MG63 (cell line): ENCODE results near the gene HBB. TPM values are rescaled to one million over a fixed set of nuclear protein-coding genes. Genes with fewer than 3 reads are reported as not detected.
"Not testable (repeated sequence)": the region's sequence is repeated elsewhere in the genome, so short reads cannot be mapped to it uniquely, and the experiment has no call there.

ENCODE experiments used
- DNase-seq: peaks from one replicate; pipeline ENCODE4 v3.0.0-alpha.2; 2020
- H3K27me3 ChIP-seq: fragments of 250-450 bp; sonication (Bioruptor Pico); 2 replicates; pipeline ENCODE4 v1.5.1; 2020; ENCODE audit warnings: mild to moderate bottlenecking, moderate library complexity
- H3K36me3 ChIP-seq: fragments of 250-450 bp; sonication (Bioruptor Pico); 2 replicates; pipeline ENCODE4 v1.5.1; 2020; ENCODE audit warnings: mild to moderate bottlenecking, moderate library complexity
- H3K4me3 ChIP-seq: fragments of 250-450 bp; sonication (Bioruptor Pico); 2 replicates; pipeline ENCODE4 v1.5.1; 2020; ENCODE audit warnings: mild to moderate bottlenecking, moderate library complexity
- H3K9me3 ChIP-seq: fragments of 250-450 bp; sonication (Bioruptor Pico); 2 replicates; pipeline ENCODE4 v1.5.1; 2020; ENCODE audit warnings: mild to moderate bottlenecking, moderate library complexity
- total RNA-seq: library from RNA; depleted of rRNA; stranded (reverse); fragments of >200 nt; shearing (Covaris generic); gene quantifications from 2 replicates; pipeline ENCODE4 v1.2.3, GENCODE V29; 2014; ENCODE audit warnings: low replicate concordance

HBB gene
- total RNA-seq, 1 experiment from 2014 or later = not detected

- Histone ChIP-seq H3K27me3 (no peaks in the 10 kb centered on the region), H3K9me3 (no peaks in the 10 kb centered on the region)
- DNase-seq = no peak
Observed at GRCh38 chr11:5251746-5252145, 24.9 kb upstream of the HBB start.

DNA sequence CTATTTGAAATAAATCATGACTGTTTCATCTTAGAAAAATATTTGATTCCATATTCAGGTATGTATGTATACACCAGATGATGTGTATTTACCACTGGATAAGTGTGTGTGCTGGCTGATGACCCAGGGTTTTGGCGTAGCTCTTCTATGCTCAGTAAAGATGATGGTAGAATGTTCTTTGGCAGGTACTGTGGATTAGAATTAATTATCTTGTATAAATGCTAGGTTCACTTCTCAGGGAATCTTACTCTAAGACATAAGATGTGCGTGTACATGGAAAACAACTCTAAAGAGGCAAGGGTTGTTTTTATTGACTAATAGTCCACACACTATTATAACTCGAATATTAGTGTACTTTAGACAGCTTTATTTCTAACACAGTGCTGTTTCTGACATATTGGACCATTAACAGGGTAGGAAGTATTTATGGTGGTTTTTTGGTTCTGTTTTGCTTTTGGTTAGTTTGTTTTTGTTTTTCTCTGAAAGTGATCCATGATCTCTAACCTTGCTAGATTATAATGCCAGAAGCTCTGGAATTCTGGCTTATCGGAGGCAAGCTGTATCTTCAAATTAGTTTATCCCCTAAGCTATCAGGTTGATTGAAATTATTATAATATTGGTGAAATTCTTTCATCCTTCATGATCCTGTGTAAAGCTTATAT lies 23.8 kb upstream of the HBB start:
- no peak for DNase-seq
- no peaks in the 10 kb centered on the region for H3K9me3 ChIP-seq
- H3K4me3 ChIP-seq = no peak overlapping the region
- H3K36me3 ChIP-seq = no peaks in the 10 kb centered on the region
- H3K27me3 ChIP-seq = no peaks in the 10 kb centered on the region

More at GRCh38 chr11:5251746-5252145, 24.9 kb upstream of the HBB start:
- no peaks in the 10 kb centered on the region for H3K36me3 ChIP-seq
- no peak overlapping the region for H3K4me3 ChIP-seq

DNA sequence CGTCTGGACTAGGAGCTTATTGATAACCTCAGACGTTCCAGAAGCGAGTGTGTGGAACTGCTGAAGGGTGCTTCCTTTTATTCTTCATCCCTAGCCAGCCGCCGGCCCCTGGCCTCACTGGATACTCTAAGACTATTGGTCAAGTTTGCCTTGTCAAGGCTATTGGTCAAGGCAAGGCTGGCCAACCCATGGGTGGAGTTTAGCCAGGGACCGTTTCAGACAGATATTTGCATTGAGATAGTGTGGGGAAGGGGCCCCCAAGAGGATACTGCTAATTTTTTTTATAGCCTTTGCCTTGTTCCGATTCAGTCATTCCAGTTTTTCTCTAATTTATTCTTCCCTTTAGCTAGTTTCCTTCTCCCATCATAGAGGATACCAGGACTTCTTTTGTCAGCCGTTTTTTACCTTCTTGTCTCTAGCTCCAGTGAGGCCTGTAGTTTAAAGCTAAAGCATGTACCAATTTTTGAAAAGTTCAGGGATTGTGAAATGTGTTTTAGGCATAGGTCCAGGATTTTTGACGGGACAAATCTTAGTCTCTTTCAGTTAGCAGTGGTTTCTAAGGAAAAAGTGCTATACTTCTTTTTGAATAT lies 23.0 kb upstream of the HBB start, which contains the start of gene HBG1:
HBG1 (minus strand) TSS at position 51 of the 590 bp plus-strand sequence. CDS start 53 bp downstream, outside the sequence.
- H3K36me3 ChIP-seq, DNase-seq, H3K9me3 ChIP-seq, H3K27me3 ChIP-seq, H3K4me3 ChIP-seq: not testable (repeated sequence)

GRCh38 chr11:5248498-5248897 lies 21.6 kb upstream of the HBB start:
- H3K36me3 ChIP-seq, DNase-seq, H3K27me3 ChIP-seq, H3K4me3 ChIP-seq, H3K9me3 ChIP-seq: not testable (repeated sequence)

DNA sequence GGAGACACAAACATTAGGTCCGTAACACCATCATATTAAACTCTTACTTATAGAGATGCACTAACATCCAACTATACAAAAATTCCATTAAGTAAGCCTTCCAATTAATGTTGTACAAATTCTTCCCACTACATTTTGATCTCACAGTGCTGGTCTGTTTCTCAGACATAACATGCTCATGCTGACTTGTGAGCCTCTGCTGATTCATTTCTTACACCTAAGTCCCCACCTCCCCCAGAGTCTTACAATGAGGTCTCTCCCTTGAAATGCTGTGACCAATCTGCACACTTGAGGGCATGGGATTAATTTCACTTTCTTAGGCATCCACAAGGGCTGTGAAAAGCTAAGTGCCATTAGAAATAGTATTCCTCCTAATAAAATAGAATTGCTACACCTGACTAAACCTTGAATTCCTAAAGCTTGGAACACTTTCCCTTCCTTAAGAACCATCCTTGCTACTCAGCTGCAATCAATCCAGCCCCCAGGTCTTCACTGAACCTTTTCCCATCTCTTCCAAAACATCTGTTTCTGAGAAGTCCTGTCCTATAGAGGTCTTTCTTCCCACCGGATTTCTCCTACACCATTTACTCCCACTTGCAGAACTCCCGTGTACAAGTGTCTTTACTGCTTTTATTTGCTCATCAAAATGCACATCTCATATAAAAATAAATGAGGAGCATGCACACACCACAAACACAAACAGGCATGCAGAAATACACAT lies 20.8 kb upstream of the HBB start:
- no peak for DNase-seq
- H3K27me3 ChIP-seq = no peaks in the 10 kb centered on the region
- H3K9me3 ChIP-seq = no peaks in the 10 kb centered on the region
- no peak overlapping the region for H3K4me3 ChIP-seq
- no peaks in the 10 kb centered on the region for H3K36me3 ChIP-seq

DNA sequence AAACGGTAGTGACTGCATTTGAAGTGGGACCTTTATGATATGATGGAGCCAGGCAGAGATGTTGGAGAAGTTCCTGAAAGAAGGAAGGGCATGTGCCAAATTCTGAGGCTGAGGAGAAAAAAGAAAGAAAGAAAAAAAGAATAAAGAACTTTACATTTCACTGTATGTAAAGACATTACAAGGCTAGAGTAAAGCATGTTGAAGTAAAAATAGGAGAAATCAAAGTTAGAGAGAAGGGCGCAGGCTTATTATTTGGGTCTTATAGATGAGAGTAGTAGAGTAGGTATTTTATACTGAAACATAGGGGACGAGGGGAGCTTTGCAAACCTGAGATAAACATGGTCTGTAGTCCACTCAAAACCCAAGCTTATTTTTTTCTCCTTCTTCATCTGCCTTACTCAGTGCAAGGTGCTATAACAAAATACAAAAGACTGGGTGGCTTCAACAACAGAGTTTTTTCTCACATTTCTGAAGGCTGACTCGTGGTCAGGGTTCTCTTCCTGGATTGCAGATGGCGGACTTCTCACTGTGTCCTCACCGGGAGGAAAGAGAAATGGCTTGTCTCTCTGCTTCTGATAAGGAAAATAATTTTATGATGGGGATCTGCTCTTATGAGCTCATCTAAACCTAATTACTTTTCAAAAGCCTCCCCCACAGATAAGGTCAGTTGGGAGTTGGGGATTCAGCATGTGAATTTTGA lies 20.1 kb upstream of the HBB start:
- Histone ChIP-seq H3K9me3 (no peaks in the 10 kb centered on the region), H3K36me3 (no peaks in the 10 kb centered on the region), H3K27me3 (no peaks in the 10 kb centered on the region), H3K4me3 (no peak overlapping the region)
- no peak for DNase-seq

GRCh38 chr11:5245155-5245554 lies 18.3 kb upstream of the HBB start:
- DNase-seq = no peak
- no peaks in the 10 kb centered on the region for H3K36me3 ChIP-seq

DNA sequence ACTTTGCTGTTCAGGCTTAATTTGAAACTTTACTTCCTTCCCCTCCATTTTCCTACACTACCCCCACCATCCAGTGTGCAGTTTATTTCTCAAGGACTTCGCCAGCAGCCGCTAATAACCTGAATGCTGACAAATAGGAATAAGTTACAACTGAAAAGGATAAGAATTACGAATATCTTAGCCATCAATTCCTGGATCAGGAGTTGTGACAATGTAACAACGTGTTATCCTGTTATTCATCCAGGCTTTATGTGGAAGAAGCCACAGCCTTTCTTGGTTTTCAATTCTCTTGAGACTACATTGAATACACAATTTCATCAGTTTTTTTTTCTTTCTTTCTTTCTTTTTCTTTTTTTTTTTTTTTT lies 16.9 kb upstream of the HBB start:
- Histone ChIP-seq H3K4me3 (no peak overlapping the region), H3K27me3 (no peaks in the 10 kb centered on the region)

More at GRCh38 chr11:5245155-5245554, 18.3 kb upstream of the HBB start:
- Histone ChIP-seq H3K27me3 (no peaks in the 10 kb centered on the region), H3K4me3 (no peak overlapping the region), H3K9me3 (no peaks in the 10 kb centered on the region)

GRCh38 chr11:5242933-5243815 lies 16.3 kb upstream of the HBB start:
- H3K9me3 ChIP-seq = no peaks in the 10 kb centered on the region
- H3K27me3 ChIP-seq = no peaks in the 10 kb centered on the region
- DNase-seq = no peak
- H3K4me3 ChIP-seq = no peak overlapping the region
- no peaks in the 10 kb centered on the region for H3K36me3 ChIP-seq

More for the DNA sequence above, 16.9 kb upstream of the HBB start:
- H3K9me3 ChIP-seq = no peaks in the 10 kb centered on the region
- DNase-seq = no peak
- no peaks in the 10 kb centered on the region for H3K36me3 ChIP-seq

DNA sequence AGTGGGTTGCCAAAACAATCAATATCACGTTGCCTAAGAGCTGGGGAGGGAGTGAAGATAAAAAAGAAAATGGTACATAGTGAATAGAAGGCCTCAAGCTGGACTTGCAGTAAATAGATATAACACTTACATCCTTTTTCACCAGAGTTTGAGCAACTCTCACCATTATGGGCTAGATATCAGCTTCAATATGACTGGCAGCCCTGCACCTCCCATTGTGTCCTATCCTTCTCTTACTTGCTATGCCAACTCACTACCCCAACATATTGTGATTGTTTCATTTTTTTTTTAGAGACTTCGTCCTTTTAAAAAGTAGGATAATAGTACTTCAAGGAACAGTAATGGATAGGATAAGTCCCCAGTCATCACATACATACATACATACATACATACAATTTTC lies 15.3 kb upstream of the HBB start:
- DNase-seq = no peak
- H3K9me3 ChIP-seq = no peaks in the 10 kb centered on the region
- H3K36me3 ChIP-seq = no peaks in the 10 kb centered on the region

DNA sequence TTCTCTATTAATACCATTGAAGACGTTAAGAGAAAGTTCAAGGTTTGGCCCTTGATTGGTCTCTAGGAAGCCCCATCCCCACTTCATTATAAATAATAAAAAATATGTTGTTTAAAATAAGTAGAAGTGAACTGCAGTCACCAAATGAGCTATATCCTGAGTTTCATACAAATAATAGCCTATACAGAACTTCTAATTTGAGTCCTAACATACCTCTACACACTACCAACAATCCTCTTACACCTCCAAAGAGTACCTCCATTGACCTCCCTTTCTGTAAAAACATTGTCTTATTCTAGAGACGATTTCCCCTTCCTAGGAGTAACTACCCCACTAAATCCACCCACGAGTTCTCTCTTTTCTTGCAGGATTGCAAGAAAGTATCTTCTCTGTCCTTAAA lies 14.6 kb upstream of the HBB start:
- Histone ChIP-seq H3K4me3 (no peak overlapping the region), H3K36me3 (no peaks in the 10 kb centered on the region), H3K9me3 (no peaks in the 10 kb centered on the region), H3K27me3 (no peaks in the 10 kb centered on the region)
- DNase-seq = no peak

More for the DNA sequence above, 15.3 kb upstream of the HBB start:
- Histone ChIP-seq H3K4me3 (no peak overlapping the region), H3K27me3 (no peaks in the 10 kb centered on the region)

DNA sequence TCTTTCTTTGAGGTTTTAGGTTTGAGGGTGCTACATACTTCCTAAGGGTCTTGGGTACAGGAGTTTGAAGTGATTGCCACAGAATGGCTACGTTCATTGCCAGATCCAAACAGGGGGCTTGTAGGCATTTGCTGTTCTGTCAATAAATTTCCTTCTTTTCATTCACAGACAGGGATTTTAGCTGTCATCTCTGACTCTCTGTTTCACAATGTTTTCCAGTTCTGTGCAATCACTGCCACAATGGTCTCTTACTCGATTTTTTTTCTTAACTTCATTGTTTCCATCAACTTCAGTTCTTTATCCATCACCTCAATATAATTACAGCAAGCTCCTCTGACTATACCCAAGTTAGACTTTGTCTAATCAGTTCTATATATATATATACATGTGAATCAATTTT lies 13.6 kb upstream of the HBB start:
- Histone ChIP-seq H3K9me3 (no peaks in the 10 kb centered on the region), H3K4me3 (no peak overlapping the region), H3K27me3 (no peaks in the 10 kb centered on the region), H3K36me3 (no peaks in the 10 kb centered on the region)
- no peak for DNase-seq

- no peak overlapping the region for H3K4me3 ChIP-seq
- H3K27me3 ChIP-seq = no peaks in the 10 kb centered on the region
- no peaks in the 10 kb centered on the region for H3K36me3 ChIP-seq
- no peak for DNase-seq
- no peaks in the 10 kb centered on the region for H3K9me3 ChIP-seq
Observed at GRCh38 chr11:5240056-5240455, 13.2 kb upstream of the HBB start.

GRCh38 chr11:5239046-5239445 lies 12.2 kb upstream of the HBB start:
- no peaks in the 10 kb centered on the region for H3K36me3 ChIP-seq
- no peaks in the 10 kb centered on the region for H3K9me3 ChIP-seq
- DNase-seq = no peak
- H3K4me3 ChIP-seq = no peak overlapping the region
- H3K27me3 ChIP-seq = no peaks in the 10 kb centered on the region

- Histone ChIP-seq H3K36me3 (no peaks in the 10 kb centered on the region), H3K27me3 (no peaks in the 10 kb centered on the region), H3K4me3 (no peak overlapping the region), H3K9me3 (no peaks in the 10 kb centered on the region)
- DNase-seq = no peak
Observed at GRCh38 chr11:5238486-5238885, 11.6 kb upstream of the HBB start.

GRCh38 chr11:5237420-5237819 lies 10.5 kb upstream of the HBB start:
- Histone ChIP-seq H3K4me3 (no peak overlapping the region), H3K36me3 (no peaks in the 10 kb centered on the region), H3K9me3 (no peaks in the 10 kb centered on the region), H3K27me3 (no peaks in the 10 kb centered on the region)
- no peak for DNase-seq
